Measurements from ENCODE around the gene FBXO24.
A peak's percentile ranks its signal among the peaks of the same experiment; 100 is the strongest.
"Not testable (repeated sequence)": the region's sequence is repeated elsewhere in the genome, so short reads cannot be mapped to it uniquely, and the experiment has no call there.

Gene FBXO24

DNA sequence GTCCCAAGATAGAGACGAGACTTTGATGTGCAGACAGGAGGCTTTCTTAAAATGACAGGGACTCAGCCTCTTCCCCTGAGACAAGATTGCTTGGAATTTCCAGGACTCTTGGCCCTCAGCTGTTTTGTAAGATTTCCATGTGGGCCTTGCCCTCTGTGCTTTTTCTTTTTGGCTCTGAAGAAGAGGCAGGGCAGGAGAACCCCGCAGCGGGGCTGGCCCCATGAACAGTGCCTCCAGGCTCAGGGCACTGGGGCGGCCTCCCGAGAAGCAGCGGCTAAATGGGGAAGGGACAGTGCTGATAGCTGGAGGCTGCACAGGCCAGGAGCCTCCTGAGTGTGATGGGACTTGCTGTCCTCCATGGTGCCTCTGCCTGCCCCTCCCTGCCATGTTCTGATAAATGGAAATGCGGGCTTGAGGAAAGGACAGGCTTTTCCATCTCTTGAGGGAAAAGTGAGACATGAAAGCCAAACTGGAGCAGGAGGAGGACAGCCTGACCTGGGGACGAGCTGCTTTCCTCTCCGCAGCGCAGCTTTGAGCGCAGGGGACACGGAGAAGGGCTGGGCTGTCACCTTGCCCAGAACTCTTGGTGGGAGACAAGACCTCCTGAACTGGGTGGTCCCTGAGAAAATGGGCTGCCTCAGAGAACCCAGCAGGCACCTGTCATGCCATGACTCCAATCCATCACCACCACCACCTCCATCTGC, 24.5 kb upstream of the FBXO24 start:
- DNase-seq, result no peak

GRCh38 chr7:100562195-100563099, 23.7 kb upstream of the FBXO24 start:
- DNase-seq, result no peak

DNA sequence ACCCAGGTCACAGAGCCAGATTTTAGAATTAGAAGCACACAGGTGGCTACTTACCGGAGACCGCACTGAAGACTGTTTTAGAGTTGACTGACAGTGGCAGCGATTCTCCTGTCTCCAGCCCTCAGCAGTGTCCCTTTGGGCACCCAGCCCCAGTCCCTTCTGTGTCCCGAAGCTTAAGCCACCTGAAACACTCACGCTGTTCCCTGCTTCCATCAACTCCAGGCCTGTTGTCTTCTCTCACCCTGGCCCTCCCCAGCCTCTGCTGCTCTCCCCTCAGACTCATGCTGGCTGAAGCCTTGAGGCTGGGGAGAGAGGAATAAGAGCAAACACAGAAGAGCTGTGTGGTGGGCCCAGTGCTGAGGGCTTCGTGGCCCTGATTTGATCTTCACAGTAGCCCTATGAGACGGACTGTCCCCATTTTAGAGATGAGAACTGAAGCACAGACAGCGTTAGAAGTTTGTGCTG, 23.0 kb upstream of the FBXO24 start:
- DNase-seq, result no peak

GRCh38 chr7:100563809-100564400, 22.2 kb upstream of the FBXO24 start:
- peak; percentile 90 for DNase-seq

DNA sequence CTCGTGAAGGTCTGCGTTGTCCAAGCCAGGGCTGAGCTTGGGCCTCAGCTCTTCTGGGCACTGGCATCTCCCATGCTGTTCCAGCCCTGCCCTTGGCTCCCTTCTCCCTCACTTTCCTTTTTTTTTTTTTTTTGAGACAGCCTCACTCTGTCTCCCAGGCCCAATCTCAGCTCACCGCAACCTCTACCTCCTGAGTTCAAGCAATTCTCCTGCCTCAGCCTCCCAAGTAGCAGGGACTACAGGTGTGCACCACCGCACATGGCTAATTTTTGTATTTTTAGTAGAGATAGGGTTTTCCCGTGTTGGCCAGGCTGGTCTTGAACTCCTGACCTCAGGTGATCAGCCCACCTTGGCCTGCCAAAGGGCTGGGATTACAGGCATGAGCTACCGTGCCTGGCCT, 21.7 kb upstream of the FBXO24 start:
- not testable (repeated sequence) for DNase-seq

DNA sequence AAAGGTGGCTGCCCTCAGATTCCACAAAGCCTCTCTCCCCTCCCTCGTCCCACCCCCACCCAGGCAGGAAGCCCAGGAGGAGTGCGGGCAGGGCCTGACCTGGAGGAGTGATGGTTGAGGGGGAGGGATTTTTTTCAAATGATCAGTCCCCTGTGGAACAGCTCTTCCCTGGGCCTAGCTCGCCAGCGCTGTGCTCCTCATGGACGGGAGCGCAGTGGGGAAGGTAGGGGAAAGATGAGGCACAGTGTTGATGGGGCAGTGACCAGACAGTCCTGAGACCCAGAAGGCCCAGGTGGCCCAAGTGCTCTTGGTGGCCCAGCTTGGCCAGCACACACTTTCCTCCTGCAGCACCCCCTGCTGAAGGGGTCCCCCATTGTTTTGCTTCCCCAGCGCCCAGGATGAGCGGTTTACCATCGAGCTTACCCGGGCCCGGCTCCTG, 21.0 kb upstream of the FBXO24 start:
- no peak for DNase-seq

DNA sequence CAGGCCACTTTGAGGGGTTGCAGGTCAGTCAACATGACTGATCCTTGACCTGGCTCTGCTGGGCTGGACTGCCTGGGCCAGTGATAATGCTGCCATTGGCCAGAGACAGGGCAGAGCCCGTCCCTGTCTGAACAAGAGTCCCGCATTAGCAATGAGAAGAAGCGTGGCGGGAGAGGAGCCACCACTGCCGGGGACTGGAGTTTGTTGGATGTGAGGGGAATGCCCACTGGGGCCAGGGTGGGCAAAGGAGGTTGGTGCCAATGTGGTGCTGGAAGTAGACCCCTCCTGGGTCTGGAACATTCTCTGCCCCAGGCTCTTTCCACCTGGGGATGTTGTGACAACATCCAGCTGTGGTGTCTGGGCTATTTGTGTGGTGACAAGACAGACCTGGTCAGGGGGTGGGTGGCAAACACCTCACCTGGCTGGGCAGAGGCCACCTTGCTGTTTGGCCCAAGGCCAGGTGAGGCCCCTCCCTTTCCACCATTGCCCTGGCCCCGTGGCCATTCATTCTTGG, 20.1 kb upstream of the FBXO24 start:
- no peak for DNase-seq

DNA sequence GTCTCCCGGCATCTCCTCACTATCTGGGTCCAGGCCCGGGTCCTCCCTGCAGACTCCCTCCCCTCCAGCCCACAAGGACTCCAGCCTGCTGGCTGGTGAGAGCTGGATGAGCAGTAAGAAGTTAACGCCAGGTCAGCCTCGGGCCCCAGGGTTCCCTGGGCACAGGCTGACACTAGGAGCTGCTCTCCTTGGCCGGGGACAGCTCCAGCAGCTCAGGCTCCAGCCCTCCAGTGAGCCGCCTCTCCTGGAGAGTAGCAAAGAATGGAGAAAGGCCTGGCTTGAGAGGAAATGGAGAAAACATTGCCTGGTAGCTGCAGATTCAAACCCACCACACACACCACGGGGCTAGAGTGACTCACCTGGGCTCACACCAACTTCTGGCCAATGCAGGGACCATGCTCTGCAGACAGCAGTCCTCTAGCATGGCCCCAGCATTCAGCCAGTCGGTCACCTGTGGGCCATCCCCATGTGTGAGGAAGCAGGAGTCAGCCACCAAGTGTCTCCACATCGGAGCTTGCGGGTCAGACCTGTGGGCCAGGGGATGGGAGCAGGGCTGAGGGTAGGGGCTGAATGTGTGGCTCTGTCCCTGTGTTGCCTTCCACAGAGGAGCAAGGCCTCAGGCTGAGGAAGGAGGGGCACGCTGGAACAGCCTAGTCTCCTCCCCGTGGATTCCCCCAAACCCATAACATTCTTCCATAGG, 18.9 kb upstream of the FBXO24 start:
- DNase-seq, result no peak

DNA sequence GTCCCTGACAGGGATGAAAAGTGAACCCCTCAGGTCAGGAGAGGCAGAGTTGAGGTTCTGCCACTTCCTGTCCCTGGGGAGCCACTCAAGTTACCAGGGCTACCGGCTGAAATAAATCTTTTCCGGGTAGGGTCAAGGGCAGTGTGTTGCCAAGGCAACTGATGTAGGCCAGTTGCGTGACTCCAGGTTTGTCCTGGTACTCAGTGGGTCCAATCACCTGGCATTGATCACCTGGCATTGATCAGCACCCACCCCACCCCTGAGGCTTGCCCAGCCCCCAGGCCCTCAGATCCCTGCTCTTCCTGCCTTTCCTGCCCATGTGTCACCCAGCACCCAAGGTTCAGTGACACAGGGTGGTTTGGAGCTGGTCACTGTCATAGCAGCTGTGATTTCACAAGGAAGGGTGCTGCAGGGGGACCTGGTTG, 18.4 kb upstream of the FBXO24 start:
- no peak for DNase-seq

DNA sequence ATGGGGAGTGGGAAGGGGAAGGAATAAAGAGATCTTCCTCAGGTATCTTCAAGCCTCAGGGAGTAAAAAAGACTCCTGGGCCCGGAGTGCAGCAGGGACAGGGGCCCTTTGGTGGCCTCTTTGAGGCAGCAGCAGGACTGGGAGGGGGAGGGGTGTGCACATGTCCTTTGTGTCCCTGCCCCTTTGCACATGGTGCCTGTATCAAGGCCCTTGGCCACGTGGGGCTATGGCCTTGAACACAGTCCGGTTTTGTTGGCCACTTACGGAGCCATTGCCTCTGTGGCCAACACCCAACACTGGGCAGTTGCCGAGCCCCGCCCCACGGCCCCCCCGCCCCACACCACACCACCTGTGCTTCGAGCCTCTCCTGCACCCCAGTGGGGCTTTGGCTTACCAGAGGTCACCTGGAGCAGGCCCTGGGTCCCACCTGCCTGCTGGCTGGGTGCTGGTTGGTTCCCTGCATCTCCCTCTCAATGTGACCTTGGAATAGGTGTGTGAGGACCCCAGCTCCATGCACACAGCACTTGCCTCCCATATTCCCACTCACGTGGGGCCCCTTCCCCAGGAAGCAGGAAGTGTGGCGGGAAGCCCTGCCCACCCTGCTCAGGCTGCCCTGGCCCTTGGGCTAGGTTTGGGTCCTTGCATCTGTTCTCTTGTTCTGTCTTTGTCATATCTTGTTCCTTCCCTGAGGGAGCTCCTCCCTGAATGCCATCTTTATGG, 17.8 kb upstream of the FBXO24 start:
- no peak for DNase-seq

DNA sequence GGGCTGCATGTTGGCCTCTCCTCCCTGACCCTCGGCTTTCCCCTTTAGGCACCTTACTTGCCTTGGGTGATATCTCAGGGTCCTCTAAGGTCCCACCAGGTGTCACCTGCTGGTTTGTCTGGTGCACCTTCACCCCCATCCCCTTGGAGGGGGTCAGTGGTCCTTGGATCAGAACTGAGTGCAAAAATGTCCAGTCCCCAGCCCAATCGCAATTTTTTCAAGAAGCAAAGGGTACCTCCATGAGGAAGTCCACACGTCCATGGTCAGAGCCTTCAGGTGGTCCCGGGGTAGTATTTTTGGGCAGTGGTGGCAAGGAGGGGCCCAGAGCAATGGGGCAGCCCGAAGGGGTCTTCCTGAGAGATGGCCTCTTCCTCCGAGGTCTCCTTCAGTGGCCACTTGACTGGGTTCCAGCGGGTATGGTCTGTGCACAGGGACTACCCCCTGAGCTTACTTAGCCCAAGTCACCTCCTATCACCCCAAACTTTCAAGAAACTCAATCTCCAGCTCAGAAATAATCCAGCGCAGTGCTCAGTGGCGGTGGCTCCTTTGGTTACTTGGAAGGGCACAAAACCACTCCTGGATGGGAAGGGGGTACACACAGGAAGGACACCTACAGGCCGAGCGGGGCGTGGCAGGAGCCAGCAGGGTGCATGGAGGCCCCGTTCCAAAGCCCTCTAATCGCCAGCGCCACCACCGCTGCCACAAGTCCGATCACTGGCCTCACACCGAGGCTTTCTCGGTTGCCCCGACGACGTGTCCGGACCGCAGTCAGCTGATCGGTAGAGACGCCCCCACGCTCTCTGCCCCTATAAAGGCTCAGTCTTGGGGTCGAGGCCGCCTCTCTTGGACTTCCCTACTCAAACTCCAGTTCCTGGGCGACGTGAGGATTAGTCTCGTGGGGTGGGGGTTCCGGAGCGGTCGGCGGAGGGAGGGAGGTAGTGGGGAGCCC, 17.0 kb upstream of the FBXO24 start:
- DNase-seq, result peak; percentile 49

DNA sequence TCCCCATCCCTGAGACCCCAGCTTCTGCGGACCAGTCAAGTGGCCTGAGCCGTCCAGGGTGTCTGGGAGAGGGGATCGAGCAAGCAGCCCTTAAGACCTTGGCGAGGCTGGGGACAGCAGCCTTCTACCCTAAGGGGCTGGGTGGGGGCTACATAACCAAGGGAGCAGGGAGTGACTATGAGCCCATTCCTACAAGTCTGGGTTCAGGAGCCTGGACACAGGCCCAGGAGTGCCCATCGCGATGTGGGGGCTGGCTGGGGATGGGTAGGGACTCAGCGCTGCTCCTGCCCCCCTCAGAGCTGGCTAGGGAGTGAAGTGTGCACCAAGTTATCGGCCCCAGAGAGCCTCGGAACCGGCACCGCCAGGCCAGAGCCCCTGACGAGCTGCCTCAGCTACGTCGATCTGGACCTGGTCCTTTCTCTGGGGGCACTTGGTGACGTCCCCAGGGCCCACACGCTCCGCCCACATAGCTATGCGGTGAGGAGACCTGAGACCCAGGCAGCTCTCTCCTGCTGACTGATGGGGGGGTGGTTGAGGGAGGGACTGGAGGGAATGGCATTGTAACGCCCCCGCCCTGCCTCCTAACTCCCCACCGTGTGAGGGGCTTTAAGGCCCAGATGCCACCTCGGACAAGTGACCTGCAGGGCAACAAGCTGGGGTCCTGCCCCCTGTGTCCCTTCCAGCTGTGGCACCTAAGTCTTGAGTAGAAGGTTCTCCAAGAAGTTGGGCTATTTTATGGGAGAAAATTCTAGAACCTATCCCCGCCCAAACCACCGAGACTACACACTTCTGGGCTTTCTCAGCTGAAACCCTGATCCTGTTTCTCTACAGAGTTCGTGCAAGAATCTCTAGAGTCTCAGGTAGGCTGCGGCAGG, 14.9 kb upstream of the FBXO24 start:
- no peak for DNase-seq

- no peak for DNase-seq
Observed at GRCh38 chr7:100571829-100572116, 14.4 kb upstream of the FBXO24 start.

DNA sequence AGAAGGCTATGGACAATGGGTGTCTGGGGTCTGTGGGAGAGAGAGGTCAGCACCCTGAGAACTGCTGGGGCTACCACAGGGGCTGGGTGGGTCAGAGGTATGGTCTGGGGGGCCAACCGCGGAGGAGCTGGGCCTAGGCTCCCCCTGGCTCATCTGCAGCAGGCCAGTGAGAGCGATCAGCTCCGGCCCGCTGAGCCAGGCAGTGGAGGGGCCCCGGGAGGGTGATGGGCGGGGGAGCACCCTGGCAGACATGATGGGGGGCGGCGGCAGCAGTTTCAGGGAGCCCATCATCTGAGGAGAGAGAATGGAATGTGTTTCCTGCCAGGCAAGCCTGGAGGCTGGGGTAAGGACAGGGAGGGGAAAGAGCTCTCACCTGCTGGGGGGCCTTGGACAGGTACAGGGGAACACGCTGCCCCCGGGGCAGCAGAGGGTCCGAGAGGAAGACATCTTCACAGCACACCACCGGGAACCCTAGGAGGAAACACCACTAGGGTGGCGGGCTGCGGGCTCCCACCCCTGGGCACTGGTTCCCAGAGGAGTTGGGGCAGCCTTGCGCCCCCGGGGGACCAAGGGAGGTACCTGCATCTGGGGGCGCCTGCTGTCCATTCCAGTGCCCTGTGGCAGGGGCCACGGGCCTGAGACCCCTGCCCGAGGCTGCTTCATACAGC, 13.7 kb upstream of the FBXO24 start:
- DNase-seq, result no peak

DNA sequence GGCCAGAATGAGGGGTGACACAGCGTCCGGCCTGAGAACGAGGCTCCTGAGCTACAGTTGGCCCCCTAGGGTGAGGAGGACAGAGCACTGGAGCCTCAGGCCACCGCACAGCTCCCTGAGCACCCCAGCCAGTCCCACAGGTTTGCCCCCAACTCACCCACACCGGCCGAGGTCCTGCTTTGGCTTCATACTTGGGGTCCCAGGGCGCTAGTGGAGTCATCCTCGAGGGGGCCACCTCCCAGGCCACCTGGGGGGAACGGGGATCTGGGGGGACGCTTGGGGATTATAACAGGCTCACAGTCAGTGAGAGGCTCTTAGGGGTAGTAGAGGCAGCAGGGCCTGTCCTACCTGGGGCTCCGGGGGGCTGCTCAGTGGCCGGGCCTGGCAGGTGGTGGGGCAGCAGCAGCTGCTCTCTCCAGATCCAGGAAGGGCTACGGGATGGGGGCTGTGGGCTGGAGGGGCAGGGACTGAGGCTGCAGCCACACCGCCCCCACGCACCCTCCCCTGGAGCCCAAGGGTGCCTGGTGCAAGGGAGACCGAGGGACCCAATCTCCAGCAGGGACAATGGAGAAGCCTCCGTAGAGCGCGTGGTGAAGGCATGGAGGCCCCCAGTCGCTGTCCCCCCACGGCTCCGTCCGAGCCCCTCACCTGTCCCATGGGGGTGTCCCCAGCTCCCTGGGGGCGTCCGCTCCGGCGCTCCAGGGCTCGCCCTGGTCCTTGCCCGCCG, 13.0 kb upstream of the FBXO24 start:
- DNase-seq, result no peak

DNA sequence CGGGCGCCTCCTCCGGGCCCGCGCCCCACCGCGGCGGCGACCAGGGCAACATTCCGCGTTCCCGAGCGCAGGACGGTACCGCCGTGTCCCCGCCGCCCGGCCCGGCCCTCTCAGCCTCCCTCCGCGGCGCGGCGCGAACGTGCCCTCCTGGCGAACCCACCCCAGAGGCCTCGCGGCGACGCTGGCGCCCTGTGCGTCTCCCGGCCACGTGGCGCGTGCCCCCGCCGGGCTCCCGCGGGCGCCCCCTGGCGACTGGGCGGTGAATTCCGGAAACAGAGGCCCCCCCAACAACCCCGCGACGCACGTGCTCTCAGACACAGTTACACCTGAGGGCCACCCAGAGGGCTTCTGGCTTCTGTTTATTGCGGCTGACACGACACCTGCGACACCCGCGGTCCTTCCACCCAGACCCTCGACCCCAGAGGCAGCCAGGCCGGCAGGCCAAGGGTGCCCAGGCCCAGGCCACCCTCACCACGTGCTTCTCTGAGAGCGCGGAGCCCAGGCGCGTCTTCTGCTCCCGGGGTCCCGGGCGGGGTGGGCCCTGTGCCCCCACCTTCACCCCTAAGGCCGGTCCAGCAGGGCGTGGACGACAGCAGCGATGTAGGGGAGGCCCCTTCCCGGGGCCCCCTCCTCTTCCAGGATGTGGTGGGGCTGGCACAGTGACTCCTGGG, 12.3 kb upstream of the FBXO24 start, which contains the start of gene SAP25:
Gene SAP25 (minus strand): TSS at position 210 of the 671 bp plus-strand sequence. CDS start 158 bp downstream, at position 52.
- DNase-seq, result no peak

DNA sequence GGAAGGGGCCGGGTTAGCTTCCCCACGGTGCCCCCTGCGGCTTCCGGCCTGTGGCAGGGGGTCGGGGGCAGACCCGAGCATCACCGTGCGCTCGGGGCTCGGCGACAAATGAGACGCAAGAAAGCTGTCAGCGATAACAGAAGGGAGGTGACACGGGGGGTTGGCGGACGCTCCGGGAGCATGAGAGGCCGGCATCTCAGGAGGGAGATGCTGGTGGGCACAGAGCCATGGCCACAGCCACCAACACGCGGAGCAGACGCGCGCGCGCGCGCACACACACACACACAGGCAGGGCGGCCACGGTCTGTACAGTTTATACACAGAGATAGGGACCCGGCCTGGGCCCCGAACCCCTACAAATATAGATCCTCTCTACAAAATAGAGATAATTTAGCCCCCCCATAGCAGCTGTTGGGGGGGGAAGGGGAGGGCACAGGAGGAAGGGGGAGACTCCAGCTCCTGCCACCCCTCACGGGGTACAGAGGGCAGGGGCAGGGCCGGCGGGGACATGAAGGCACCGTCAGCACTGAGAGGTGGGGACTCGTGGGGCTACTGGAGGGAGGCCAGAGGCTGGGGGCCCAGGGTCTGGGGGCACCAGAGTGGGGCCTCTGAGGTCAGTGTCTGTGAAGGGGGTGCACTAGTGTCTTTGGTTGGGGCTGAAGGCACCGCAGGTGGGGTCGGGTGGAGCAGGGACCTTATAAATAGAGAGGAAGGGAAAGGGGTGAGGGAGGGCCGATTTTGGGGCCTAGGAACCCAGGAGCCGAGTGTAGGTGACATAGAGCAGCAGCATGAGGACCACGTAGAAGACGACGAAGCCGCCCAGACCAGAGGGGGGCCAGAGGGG, 11.5 kb upstream of the FBXO24 start:
- DNase-seq, result no peak
